Measurements from ENCODE around the gene MTMR2.
"Not testable (repeated sequence)": the region's sequence is repeated elsewhere in the genome, so short reads cannot be mapped to it uniquely, and the experiment has no call there.

Gene MTMR2

DNA sequence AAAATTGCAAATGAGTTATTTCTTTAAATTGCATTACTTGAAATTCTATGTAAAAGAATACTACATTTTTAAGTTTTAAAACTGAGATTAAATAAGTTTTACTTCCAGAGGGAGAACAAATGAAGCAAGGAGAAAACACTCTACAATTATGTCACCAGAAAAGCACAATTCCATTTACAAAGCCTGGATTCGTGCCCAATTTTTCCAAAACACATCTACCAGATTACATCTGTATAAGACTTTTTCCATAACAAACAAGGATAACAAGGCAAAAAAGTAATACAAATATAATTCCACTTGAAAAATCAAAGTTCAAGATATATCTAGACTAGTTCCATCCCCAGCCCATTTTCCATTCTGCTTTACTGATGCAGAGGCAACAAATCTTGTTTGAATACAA lies 40.5 kb downstream of the MTMR2 start:
- no peak for DNase-seq

DNA sequence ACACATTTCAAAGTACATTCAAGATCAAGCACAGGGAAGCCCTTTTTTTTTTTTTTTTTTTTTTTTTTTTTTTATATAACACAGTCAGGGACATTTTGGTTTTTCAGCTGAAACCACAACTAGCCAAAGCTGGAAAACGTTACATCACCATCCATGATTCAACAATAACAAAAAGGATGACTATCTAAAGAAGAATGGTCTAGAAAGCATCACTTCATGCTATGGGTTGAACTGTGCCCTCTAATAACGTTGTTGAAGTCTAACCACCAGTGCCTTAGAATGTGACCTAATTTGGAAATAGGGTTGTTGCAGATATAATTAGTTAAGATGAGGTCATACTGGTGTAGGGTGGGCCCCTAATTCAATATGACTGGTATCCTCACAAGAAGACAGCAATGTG lies 46.6 kb downstream of the MTMR2 start:
- DNase-seq = no peak

DNA sequence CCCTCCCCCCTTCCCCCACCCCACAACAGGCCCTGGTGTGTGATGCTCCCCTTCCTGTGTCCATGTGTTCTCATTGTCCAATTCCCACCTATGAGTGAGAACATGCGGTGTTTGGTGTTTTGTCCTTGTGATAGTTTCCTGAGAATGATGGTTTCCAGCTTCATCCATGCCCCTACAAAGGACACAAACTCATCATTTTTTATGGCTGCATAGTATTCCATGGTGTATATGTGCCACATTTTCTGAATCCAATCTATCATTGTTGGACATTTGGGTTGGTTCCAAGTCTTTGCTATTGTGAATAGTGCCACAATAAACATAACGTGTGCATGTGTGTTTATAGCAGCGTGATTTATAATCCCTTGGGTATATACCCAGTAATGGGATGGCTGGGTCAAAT lies 53.0 kb downstream of the MTMR2 start:
- not testable (repeated sequence) for DNase-seq

DNA sequence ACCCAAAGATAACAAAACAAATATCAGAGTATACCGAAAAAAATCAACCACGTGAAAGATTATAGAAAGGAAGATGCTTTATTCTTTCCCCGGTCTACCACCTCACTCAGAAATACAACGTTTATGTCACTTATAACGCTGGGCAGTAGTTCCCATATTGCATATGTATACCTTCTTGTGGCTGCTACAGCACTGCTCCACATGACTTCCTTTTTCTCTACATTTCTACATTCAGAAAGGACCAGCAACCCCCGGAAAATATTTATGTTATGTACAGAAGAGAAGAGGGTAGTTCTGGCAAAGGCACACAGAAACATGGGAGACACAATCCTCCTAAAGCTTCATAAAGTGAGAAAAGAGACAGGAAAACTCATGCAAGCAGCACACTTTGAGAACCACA lies 56.8 kb downstream of the MTMR2 start:
- no peak for DNase-seq

DNA sequence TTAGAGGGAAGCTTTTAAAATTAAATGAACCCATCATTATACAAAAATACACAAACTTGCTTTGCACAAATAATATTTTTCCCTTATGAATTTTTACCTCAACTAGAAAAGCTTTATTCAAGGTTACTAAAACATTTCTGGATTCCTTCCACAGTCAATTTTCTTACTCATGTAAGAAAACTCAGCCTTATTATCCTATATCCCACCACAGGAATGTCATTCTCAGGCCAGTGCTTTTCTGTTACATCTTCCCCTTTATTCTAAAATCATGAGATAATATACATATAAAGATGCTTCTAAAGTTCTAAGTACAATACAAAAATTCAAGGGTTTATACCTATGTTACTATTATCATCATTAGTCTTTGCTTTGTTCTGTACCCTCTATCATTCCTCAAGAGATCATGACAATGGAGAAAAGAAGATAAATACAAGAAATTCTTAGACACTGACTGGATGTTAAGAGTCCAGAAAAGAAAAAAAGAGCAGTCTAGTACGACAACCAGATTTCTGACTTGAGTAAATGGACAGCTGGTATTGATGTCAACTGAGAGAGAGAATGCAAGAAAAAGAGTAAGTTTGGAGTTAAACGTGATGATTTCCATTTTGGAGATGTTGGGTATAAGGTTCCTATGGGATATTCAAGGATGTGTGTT lies 60.3 kb downstream of the MTMR2 start:
- DNase-seq = no peak

DNA sequence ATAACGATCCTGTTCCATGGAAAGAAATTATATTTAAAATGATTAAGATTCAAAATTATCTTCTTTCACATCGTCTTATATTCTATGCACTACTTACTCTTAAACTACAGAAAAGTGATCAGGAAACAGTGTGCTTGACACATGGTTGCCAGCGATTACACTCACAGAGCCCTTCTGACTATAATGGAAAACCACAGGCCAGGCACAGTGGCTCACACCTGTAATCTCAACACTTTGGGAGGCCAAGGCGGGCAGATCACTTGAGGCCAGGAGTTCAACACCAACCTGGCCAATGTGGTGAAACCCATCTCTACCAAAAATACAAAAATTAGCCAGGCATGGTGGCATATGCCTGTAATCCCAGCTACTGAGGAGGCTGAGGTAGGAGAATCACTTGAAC lies 63.9 kb downstream of the MTMR2 start:
- DNase-seq = not testable (repeated sequence)

DNA sequence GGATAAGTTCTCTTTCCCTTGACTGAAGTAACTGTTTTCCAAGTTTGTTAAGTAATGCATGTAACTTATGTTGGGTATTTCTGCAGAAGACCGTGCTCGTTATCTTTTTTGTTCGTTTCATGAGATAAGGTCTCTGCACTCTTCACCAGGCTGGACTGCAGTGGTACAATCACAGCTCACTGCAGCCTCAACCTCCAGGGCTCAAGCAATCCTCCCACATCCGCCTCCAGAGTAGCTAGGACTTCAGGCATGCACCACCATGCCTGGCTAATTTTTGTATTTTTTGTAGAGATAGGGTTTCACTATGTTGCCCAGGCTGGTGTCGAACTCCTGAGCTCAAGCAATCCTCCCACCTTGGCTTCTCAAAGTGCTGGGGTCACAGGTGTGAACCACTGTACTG lies 69.5 kb downstream of the MTMR2 start:
- DNase-seq = not testable (repeated sequence)

DNA sequence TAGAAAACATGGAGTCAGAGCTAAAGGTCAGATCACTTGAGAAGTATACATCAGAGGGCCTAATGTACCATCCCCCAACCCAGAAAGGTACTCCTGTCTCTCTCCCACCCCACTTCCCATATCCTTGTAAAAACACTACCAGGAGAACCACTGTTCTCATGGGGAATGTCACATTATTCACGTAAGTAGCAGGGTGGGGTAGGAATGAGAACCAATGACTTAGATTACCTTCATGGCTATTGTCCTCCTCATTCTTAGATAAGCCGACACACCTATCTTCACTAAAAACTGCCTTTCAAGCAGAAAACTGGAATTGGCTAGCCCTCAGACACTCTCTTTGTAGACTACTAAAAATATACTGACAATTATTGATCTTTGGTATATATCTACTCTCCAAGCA lies 70.0 kb downstream of the MTMR2 start:
- no peak for DNase-seq

DNA sequence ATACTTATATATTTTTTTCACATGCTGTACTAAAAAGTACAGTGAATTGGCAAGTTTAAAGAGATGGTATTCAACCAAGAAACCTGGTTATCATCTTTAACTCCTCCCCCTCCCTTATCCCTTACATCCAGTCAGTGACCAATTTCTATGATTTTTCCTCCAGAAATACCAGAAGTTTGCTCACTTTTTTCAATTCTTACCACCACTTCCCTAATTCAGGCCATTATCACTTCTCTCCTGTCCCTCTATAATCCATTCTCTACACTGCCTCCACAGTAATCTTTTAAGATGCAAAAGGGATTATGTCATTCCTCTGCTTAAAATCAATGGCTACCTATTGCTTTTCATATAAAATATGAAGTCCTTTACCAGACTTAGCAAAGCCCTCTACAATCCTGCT lies 70.8 kb downstream of the MTMR2 start:
- no peak for DNase-seq

DNA sequence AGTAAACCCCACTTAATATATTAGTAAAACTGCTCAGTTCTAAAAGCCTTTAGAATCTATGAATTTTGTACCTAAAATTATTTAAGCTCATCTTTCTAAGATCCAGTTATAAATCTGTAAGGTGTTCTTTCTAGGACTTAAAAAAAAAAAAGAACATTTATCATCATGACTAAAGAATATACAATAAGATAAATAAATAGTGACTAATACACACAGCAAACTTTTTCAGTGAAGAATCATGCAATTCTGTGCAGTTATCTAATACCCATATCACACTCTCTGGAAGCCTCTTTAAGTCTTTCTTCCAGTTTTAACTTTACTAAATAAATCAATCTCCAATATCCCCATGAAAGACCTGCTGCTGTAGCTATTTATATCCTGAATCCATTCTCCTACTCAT lies 73.8 kb downstream of the MTMR2 start:
- no peak for DNase-seq

DNA sequence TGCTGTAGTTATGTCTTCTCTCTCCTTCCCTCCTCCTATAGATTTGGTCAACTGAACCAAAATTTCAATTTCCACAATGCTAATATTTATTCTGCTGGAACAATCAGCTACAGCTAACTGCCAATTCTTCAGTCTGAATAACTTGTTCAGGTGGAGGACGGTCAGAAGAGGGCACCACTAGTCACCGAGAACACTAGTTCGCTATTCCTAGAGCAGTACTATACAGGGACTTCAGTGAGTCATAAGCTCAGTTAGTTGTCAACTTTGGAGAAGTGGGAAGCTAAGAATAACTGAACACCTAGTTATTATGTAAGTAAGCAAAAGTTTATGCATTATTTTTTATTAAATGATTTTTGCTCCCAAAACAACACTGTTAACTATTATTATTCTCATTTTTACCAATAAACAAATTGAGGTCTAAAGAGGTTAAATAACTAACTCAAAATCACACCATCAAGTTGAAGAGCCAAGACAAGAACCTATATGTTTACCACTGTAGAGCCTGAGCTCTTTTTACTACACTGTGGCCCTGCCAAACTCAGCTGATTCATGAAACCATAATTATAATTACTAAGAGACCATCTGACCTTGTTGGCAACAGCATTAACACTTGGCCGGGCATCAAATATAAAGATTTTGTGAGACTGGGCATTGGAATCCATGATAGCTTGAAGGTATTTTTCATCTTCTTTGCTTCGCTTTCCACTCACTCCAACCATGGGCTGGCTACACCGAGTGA lies 74.7 kb downstream of the MTMR2 start:
- no peak for DNase-seq

DNA sequence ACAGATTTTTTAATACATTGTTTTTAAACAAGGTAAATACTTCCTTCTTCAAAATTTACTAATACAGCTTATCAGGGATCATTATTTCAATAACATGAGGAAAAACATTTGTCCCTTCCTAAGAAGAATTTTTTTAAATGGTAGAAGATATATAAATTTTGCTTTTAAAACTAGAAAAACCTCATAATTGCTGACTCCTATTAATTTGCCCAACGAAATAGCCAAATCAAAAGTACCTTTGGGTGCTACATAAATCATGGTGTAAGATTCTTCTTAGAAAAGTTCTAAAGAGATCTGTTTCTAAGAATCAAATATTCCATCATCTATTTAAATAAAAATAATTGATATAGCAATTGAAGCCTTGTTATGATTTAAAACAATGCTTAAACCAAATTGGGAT lies 78.7 kb downstream of the MTMR2 start:
- DNase-seq = no peak

DNA sequence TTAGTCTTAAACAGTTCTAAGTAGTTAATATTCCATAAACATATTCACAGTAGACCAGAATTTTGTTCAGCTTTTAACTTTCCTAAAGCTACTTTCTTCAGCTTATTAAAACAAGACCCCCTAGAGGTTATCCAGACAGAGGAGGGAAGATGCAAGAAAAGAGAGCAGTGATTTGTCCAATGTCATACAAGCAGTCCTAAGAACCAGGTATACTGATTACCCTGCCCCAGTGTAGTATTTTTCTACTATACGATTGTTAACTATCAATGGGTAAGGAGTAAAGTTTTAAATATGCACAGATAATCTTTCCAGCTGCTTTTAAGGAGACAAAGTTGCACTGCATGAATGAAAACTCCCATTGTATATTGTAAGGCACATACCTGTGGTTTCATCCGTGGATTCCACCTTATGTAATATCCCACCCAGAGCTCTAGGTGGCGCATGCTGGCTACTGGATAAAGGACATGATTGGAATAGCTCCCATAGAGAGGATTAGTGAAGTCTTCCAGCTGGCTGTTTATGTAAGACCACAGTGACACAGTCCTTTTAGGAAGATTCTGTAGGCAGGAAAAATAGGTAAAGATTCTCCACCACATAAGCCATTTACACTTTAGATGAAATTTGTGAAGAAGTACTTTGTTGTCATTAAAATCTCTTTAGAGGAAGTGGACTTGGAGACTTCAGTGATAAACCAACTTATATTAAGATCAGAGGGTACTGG lies 88.0 kb downstream of the MTMR2 start:
- peak; percentile 20 for DNase-seq

DNA sequence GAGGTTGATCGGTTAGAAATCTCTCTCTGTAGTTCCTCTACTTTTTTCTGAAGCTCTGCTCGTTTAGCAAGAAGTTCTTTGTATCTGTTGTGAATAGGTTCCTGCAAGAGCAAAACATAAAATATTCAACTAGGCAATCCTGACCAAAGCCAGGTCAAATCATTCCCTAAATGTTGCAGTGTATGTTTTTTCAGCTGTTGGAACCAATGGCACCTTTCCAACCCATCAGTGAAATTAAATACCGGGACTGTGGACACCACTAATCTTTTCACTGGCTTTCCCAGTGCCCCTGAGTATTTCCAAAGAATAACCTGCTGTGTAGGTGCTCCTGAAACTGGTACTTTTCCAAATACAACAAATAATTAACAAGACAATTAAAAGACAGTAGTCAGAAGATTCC lies 88.6 kb downstream of the MTMR2 start:
- DNase-seq = no peak

DNA sequence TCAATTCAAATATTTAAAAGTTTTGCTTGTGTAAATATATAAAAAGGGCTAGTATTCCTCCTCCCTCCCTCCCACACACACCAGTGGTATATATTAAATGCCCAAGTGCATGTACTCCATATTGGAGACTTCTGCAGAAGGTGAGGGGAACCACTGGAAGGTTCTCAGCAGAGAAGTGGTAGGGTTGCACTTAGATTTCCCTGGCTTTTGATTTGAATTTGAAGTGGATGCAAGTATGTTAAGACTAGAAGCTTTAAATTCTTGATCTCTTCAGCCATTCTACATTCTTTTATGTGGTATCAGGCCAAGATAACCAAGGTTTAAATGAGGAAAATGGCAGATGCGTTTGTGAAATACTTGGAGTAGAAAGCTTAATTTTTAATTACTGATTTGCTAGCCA lies 90.5 kb downstream of the MTMR2 start:
- DNase-seq = no peak

DNA sequence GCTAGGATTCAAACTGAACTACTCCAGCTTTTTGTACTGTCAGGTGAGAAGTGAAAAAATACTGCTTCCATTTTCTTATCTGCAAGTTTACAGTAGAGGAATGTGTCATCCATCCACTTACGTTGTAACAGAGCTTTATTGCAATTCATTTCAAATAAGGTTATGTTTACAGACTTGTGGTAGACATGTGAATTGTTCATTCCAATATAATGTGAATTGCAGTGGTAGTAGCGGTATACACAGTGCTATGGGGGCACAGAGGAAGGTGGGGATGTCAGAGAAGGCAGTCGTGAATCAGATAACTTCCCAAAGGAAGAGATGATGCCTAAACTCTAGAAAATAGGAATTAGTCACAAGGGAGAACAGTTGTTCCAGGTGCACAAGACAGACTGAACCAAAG lies 91.1 kb downstream of the MTMR2 start:
- no peak for DNase-seq

DNA sequence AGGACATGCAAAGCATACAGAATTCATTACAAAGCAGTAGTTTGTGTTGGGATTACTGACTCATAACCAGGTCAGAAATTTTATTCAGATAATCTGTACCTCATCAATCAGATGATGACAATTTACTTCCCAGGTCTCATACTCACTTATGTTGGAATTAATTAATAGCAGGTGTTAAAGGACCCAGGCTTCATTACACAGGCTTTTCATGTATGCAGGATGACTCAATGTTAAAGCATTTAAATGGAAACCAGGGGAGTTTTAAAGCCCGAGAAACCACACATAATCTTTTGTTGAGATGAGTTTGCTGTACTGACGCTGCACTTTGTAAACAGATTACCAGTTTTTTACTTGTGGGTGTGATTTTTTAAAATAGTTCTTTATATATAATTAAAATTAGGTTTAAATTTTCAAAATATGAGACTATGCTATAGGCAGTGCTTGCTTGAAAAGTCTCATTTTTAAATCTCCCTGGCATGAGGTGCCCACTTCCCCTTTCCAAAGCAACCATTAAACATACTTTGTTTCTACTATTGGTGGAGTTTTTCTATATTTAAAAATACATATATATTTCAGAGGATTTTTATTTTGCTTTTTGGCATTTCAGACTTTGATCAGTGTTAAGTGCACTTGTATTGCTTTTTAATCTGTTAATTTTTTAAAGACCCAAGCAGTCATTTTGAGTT lies 92.6 kb downstream of the MTMR2 start:
- no peak for DNase-seq

DNA sequence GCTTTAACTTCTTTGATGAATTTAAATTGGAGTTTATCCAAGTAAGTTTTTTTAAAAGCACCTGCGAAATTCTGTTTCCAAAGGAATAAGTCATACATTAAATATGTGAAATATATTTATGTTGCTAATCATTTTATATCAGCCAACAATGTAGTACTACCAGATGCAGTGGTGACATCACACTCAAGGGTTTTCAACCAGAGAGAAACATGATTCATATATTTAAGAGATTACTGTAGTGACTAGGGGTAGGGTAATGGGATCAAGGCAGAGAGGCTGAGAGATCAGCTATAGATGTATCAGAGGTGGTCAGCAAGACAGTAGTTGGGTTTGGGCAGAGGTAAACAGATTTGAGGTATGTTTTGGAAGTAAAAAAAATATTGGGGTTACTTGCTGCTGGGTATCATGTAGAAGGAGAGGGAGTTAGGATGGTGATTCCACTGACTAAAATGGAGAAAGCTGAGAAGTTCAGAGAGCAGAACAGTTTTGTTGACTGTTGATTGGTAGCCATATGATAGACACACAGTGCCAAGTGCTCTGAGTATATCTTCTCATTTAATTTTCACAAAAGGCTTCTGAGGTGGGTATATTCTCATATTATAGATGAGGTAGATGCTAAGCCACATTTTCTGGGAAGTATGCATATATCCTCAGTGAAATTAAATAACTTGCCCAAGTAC lies 94.2 kb downstream of the MTMR2 start:
- DNase-seq = no peak

DNA sequence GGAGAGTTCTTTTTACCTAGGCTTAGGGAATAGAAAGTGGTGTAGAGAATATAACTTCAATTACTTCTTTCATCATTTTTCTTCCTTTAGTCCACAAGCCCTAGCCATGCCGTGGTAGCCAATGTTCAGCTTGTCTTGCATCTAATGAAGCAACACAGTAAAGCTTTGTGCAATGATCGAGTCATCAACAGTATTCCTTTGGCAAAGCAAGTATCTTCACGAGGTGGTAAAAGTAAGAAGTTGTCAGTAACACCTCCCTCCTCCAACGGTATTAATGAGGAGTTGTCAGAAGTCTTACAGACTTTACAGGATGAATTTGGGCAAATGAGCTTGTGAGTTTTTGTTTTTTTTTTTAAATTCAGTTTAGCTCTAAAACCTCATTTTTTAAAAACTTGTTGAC lies 96.2 kb downstream of the MTMR2 start:
- DNase-seq = no peak

DNA sequence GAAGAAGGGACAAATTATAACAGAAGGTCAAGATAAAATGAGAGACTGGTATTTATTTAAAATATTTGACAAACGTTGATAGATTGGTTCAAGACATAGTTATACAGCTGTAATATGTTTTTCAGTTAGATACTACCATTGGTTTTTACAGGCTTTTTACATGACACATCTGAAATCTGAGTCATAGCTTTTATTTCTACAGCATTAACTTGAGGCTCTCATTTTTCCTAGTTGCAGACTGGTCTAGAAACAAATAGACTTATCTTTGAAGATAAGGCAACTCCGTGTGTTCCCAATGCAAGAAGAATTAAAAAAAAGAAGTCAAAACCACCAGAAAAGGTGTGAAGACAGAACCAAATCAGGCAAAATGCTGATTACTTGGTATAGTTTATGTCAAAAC lies 102.3 kb downstream of the MTMR2 start:
- DNase-seq = no peak

DNA sequence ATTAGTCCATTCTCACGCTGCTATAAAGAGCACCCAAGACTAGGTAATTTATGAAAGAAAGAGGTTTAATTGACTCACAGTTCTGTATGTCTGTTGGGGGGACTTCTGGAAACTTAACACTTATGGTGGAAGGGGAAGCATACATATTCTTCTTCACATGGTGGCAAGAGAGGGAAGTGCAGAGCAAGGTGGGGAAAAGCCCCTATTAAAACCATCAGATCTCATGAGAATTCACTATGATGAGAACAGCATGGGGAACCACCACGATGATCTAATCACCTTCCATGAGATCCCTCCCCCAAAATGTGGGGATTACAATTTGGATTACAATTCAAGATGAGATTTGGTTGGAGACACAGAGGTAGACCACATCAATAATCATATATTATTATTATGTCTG lies 107.9 kb downstream of the MTMR2 start:
- DNase-seq = no peak

DNA sequence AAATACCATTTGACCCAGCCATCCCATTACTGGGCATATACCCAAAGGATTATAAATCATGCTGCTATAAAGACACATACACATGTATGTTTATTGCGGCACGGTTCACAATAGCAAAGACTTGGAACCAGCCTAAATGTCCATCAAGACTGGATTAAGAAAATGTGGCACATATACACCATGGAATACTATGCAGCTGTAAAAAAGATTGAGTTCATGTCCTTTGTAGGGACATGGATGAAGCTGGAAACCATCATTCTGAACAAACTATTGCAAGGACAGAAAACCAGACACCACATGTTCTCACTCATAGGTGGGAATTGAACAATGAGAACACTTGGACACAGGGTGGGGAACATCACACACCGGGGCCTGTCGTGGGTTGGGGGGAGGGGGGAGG lies 112.9 kb downstream of the MTMR2 start:
- DNase-seq = not testable (repeated sequence)

DNA sequence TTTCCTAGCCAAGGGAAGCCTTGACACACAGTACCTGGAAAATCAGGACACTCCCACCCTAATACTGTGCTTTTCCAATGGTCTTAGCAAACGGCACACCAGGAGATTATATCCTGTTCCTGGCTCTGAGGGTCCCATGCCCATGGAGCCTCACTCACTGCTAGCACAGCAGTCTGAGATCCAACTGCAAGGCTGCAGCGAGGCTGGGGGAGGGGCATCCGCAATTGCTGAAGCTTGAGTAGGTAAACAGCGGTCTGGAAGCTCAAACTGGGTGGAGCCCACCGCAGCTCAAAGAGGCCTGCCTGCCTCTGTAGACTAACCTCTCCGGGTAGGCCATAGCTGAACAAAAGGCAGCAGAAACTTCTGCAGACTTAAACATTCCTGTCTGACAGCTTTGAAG lies 117.4 kb downstream of the MTMR2 start:
- not testable (repeated sequence) for DNase-seq

Data from DMS 273 treated with DMSO at 0.1 percent for 48 hours (cell line).